HS-5 (cell line): ENCODE measurements around the gene PCF11.
"Not testable (repeated sequence)": the region's sequence is repeated elsewhere in the genome, so short reads cannot be mapped to it uniquely, and the experiment has no call there.

Experiments used
- DNase-seq: peaks from one replicate; pipeline ENCODE4 v3.0.0-alpha.2; 2012; ENCODE audit warnings: low read depth

The PCF11 gene

GRCh38 chr11:83192606-83193245 is 35.8 kb downstream of the PCF11 start:
- no peak for DNase-seq

- peak; percentile 87 for DNase-seq
Observed at GRCh38 chr11:83193315-83194280, 36.7 kb downstream of the PCF11 start, which contains the start of gene ANKRD42. TSS of gene ANKRD42 (plus strand) at chr11:83193712. CDS start at chr11:83194671, 959 bp downstream.

GRCh38 chr11:83194281-83195142 is 37.6 kb downstream of the PCF11 start:
- peak; percentile 49 for DNase-seq

- DNase-seq, result no peak
Observed at GRCh38 chr11:83195143-83195466, 38.2 kb downstream of the PCF11 start.

GRCh38 chr11:83195649-83196048 is 38.7 kb downstream of the PCF11 start:
- no peak for DNase-seq

- no peak for DNase-seq
Observed at GRCh38 chr11:83200035-83200434, 43.1 kb downstream of the PCF11 start.

GRCh38 chr11:83205608-83206185 is 48.8 kb downstream of the PCF11 start:
- no peak for DNase-seq

GRCh38 chr11:83206221-83206620 is 49.3 kb downstream of the PCF11 start:
- DNase-seq, result no peak

GRCh38 chr11:83206771-83207382 is 49.9 kb downstream of the PCF11 start:
- DNase-seq, result not testable (repeated sequence)

GRCh38 chr11:83219095-83219494 is 62.2 kb downstream of the PCF11 start:
- no peak for DNase-seq

- no peak for DNase-seq
Observed at GRCh38 chr11:83220260-83220659, 63.3 kb downstream of the PCF11 start.

- no peak for DNase-seq
Observed at GRCh38 chr11:83221694-83222093, 64.8 kb downstream of the PCF11 start.

GRCh38 chr11:83222499-83222898 is 65.6 kb downstream of the PCF11 start:
- no peak for DNase-seq

- DNase-seq, result no peak
Observed at GRCh38 chr11:83223457-83223856, 66.5 kb downstream of the PCF11 start.

- DNase-seq, result no peak
Observed at GRCh38 chr11:83235825-83236224, 78.9 kb downstream of the PCF11 start.
